Hepatocyte (in vitro differentiated cells): ENCODE data around the gene CACNG4. TPM values are rescaled to one million over a fixed set of nuclear protein-coding genes. Genes with fewer than 3 reads are reported as not detected.
A peak's percentile ranks its signal among the peaks of the same experiment; 100 is the strongest.

Experiments used
- DNase-seq: peaks from one replicate; pipeline ENCODE4 v3.0.0-alpha.2; 2016; ENCODE audit warnings: low spot score
- H2AFZ ChIP-seq: fragments of 200-600 bp; sonication (generic); 2 replicates; pipeline ENCODE4 v1.6.0; 2016; ENCODE audit warnings: antibody characterized with exemption, mild to moderate bottlenecking
- H3K27ac ChIP-seq: fragments of 200-600 bp; sonication (generic); 2 replicates; pipeline ENCODE4 v1.5.1; 2016; ENCODE audit warnings: mild to moderate bottlenecking
- H3K27me3 ChIP-seq: fragments of 200-600 bp; sonication (generic); 2 replicates; pipeline ENCODE4 v1.6.1; 2016
- H3K36me3 ChIP-seq: fragments of 200-600 bp; sonication (generic); replicated peaks from 2 replicates; pipeline ENCODE4 v1.5.1; 2016; ENCODE audit warnings: low read depth; ENCODE audit not compliant: insufficient read depth
- H3K4me1 ChIP-seq: fragments of 200-600 bp; sonication (generic); 2 replicates; pipeline ENCODE4 v1.5.1; 2016; ENCODE audit warnings: mild to moderate bottlenecking, moderate library complexity; ENCODE audit not compliant: insufficient read depth
- H3K4me2 ChIP-seq: fragments of 200-600 bp; sonication (generic); 2 replicates; pipeline ENCODE4 v1.6.0; 2016
- H3K4me3 ChIP-seq: fragments of 200-600 bp; sonication (generic); 2 replicates; pipeline ENCODE4 v1.5.1; 2016; ENCODE audit warnings: mild to moderate bottlenecking
- H3K79me2 ChIP-seq: fragments of 200-600 bp; sonication (generic); 2 replicates; pipeline ENCODE4 v1.6.0; 2017; ENCODE audit warnings: mild to moderate bottlenecking
- H3K9me2 ChIP-seq: fragments of 200-600 bp; sonication (generic); replicated peaks from 2 replicates; pipeline ENCODE4 v1.6.0; 2017; ENCODE audit warnings: mild to moderate bottlenecking; ENCODE audit not compliant: insufficient read depth
- H3K9me3 ChIP-seq: fragments of 200-600 bp; sonication (generic); 2 replicates; pipeline ENCODE4 v1.5.1; 2016; ENCODE audit warnings: low read depth, mild to moderate bottlenecking
- H4K20me1 ChIP-seq: fragments of 200-600 bp; sonication (generic); 2 replicates; pipeline ENCODE4 v1.6.0; 2016; ENCODE audit warnings: mild to moderate bottlenecking; ENCODE audit not compliant: insufficient read depth, poor library complexity, severe bottlenecking
- CTCF ChIP-seq: fragments of 200-600 bp; sonication (generic); IDR thresholded peaks from 2 replicates; pipeline ENCODE4 v1.5.1; 2016; ENCODE audit warnings: antibody characterized with exemption, mild to moderate bottlenecking; ENCODE audit not compliant: poor library complexity
- EZH2 ChIP-seq: fragments of 200-600 bp; sonication (generic); IDR thresholded peaks from 2 replicates; pipeline ENCODE4 v1.6.1; 2016; ENCODE audit warnings: antibody characterized with exemption, mild to moderate bottlenecking, borderline replicate concordance
- EZH2phosphoT487 ChIP-seq: fragments of 200-600 bp; sonication (generic); IDR thresholded peaks from one replicate; pipeline ENCODE4 v1.6.1; 2018; ENCODE audit warnings: antibody characterized with exemption, mild to moderate bottlenecking, low read depth, moderate library complexity; ENCODE audit not compliant: unreplicated experiment, severe bottlenecking
- WGBS: methylation state at CpG from one replicate; pipeline ENCODE4 v1.1.6; 2016; ENCODE audit warnings: low lambda C conversion rate; ENCODE audit errors: missing lambda C conversion rate; 5-methylcytosine and 5-hydroxymethylcytosine counted together
- polyA plus RNA-seq: library from polyadenylated mRNA; unstranded; fragments of >200 nt; fragmentation: Nextera tagmentation; extraction: Ambion mirVana; gene quantifications from 2 replicates; pipeline ENCODE4 v1.2.1, GENCODE V29; 2016
- total RNA-seq: library from RNA; depleted of rRNA; stranded (reverse); fragments of >200 nt; gene quantifications from 2 replicates; pipeline ENCODE4 v1.2.3, GENCODE V29; 2014

The CACNG4 gene
- total and polyA plus RNA-seq, 2 experiments from 2014 or later = 3.5 to 3.9 TPM

DNA sequence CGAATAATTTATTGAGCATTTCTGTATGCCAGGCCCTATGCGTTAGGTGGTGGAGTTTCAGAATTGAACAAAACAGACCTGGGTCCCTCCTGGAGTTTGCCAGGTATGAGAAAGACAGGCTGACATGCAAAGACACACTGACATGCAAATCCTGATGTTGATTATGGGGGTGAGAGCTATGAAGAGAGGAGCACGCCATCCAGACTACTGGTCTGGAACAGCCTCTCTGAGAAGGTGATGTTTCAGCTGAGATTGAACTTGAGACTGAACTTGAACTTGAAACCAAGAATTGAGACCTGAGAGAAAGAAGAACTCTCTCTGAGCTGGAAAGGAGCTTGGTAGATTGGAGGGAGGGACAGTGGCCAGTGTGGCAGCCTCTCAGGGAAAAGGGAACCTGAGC lies 14.2 kb upstream of the CACNG4 start:
- DNase-seq = no peak
- peaks cover 27% of the 10 kb centered on the region for H3K4me1 ChIP-seq
- no peak overlapping the region for H2AFZ ChIP-seq
- H3K36me3 ChIP-seq = no peaks in the 10 kb centered on the region
- 97% methylated on average over 3 of the region's 3 CpGs for WGBS
- no peak for TF ChIP-seq EZH2phosphoT487
- TF ChIP-seq CTCF = no peak
- TF ChIP-seq EZH2 = no peak
- no peaks in the 10 kb centered on the region for H3K9me3 ChIP-seq
- no peaks in the 10 kb centered on the region for H3K79me2 ChIP-seq
- H3K27ac ChIP-seq = peak overlapping the region; percentile 92
- no peaks in the 10 kb centered on the region for H3K27me3 ChIP-seq
- no peak overlapping the region for H3K4me3 ChIP-seq
- no peak overlapping the region for H3K4me2 ChIP-seq
- no peaks in the 10 kb centered on the region for H3K9me2 ChIP-seq
- H4K20me1 ChIP-seq = no peaks in the 10 kb centered on the region

GRCh38 chr17:66950886-66951604 lies 13.5 kb upstream of the CACNG4 start:
- Histone ChIP-seq H3K4me3 (no peak overlapping the region), H3K79me2 (no peaks in the 10 kb centered on the region), H3K27me3 (no peaks in the 10 kb centered on the region), H3K9me2 (no peaks in the 10 kb centered on the region), H3K4me1 (peaks cover 27% of the 10 kb centered on the region), H2AFZ (no peak overlapping the region), H4K20me1 (no peaks in the 10 kb centered on the region), H3K27ac (peak overlapping the region; percentile 92), H3K36me3 (no peaks in the 10 kb centered on the region), H3K4me2 (peak overlapping the region; percentile 53), H3K9me3 (no peaks in the 10 kb centered on the region)
- WGBS = 71% methylated on average over 6 of the region's 6 CpGs
- no peak for TF ChIP-seq EZH2
- DNase-seq = no peak

- H4K20me1 ChIP-seq = no peaks in the 10 kb centered on the region
- no peaks in the 10 kb centered on the region for H3K9me3 ChIP-seq
- H3K4me1 ChIP-seq = peaks cover 27% of the 10 kb centered on the region
- no peaks in the 10 kb centered on the region for H3K36me3 ChIP-seq
- TF ChIP-seq EZH2 (no peak), EZH2phosphoT487 (no peak), CTCF (no peak)
- no peak overlapping the region for H3K4me3 ChIP-seq
- peak overlapping the region; percentile 53 for H3K4me2 ChIP-seq
- H3K27me3 ChIP-seq = no peaks in the 10 kb centered on the region
- H3K9me2 ChIP-seq = no peaks in the 10 kb centered on the region
- H3K79me2 ChIP-seq = no peaks in the 10 kb centered on the region
- WGBS = 54% methylated on average over 4 of the region's 4 CpGs
- peak overlapping the region; percentile 92 for H3K27ac ChIP-seq
- DNase-seq = peak; percentile 37
- no peak overlapping the region for H2AFZ ChIP-seq
These were observed 12.9 kb upstream of the CACNG4 start for GRCh38 chr17:66951605-66951953.

DNA sequence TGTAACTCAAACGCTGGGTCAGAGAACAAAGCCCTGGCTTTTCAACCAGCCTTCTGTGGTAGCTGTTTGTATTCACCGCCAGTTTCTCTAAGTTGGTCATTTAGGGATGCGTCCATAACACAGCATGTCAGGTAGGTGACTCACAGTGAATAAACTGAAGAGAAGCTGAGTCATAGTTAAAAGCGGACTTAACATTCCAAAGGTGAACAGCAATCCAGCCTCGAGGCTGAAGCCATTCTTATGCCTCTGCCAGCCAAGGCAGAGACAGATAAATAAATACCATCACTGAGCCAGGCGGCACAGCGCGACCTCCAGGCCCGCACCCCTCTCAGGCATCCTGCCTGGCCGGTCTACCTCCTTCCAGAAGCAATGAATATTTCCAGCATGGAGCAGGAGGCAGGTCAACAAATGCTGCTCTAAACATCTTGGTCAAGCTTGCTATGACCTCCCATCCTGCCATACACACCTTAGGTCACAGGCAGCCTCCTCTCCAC lies 12.4 kb upstream of the CACNG4 start:
- Histone ChIP-seq H3K9me2 (no peaks in the 10 kb centered on the region), H3K79me2 (no peaks in the 10 kb centered on the region), H3K4me2 (peak overlapping the region; percentile 53), H3K4me3 (no peak overlapping the region), H3K4me1 (peaks cover 27% of the 10 kb centered on the region), H3K27ac (peak overlapping the region; percentile 96), H2AFZ (no peak overlapping the region), H3K9me3 (no peaks in the 10 kb centered on the region), H3K27me3 (no peaks in the 10 kb centered on the region), H3K36me3 (no peaks in the 10 kb centered on the region), H4K20me1 (no peaks in the 10 kb centered on the region)
- 16% methylated on average over 10 of the region's 10 CpGs for WGBS
- TF ChIP-seq EZH2 (no peak), CTCF (no peak), EZH2phosphoT487 (no peak)
- DNase-seq = peak; percentile 90
